ENCODE results near the gene UNC50. TPM values are rescaled to one million over a fixed set of nuclear protein-coding genes. Genes with fewer than 3 reads are reported as not detected.
"Not testable (repeated sequence)": the region's sequence is repeated elsewhere in the genome, so short reads cannot be mapped to it uniquely, and the experiment has no call there.

UNC50 gene
- total RNA-seq, 6 donors from 2014 or later = 28.3 to 65.2 (median 44.6) TPM

DNA sequence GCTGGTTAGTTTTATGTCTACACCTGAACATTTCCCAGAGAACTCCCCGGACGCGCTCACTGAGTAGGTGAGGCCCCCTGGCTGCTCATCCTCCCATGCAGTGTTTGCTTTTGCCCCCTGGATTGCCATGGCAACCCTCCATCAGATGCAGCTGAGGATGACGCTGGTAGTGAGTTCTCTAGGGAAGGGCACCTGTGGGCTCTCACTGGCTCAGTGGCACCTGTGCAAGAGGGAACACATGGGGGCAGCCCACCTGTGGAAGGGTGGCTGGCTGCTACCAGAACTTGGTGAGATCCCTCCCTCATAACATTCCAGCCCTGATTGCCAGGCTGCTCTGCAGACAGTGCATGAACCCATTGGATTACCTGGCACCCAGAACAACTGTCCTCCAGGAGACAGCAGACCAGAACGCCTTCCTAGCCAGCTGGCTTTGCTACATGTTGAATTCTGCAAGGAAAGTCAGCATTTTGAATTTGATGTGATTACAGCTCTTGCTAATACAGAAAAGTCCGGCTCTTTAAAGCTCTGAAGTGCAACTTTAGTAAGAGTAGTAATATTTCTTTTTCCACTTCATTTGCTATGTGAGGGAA lies 21.7 kb upstream of the UNC50 start:
- DNase-seq (no peak), ATAC-seq (ENCODE audit: low FRiP score in 2 of 2) (no peak)
- Histone ChIP-seq H3K4me1 (no peaks in the 10 kb centered on the region), H3K27me3 (no peaks in the 10 kb centered on the region), H3K36me3 (peaks cover 0 to 52% (median 28%) of the 10 kb centered on the region in 4 donors), H3K4me3 (no peak overlapping the region), H3K9me3 (no peaks in the 10 kb centered on the region), H3K27ac (no peak overlapping the region)
- WGBS, 2 donors = 93 to 95% methylated on average over 5 to 6 of the region's 6 CpGs
- TF ChIP-seq POLR2A (IDR thresholded peaks at IDR 0.05) (no peak), POLR2AphosphoS5 (IDR thresholded peaks at IDR 0.05) (no peak), EP300 (IDR thresholded peaks at IDR 0.05) (no peak)
- TF ChIP-seq, protein P1, sequence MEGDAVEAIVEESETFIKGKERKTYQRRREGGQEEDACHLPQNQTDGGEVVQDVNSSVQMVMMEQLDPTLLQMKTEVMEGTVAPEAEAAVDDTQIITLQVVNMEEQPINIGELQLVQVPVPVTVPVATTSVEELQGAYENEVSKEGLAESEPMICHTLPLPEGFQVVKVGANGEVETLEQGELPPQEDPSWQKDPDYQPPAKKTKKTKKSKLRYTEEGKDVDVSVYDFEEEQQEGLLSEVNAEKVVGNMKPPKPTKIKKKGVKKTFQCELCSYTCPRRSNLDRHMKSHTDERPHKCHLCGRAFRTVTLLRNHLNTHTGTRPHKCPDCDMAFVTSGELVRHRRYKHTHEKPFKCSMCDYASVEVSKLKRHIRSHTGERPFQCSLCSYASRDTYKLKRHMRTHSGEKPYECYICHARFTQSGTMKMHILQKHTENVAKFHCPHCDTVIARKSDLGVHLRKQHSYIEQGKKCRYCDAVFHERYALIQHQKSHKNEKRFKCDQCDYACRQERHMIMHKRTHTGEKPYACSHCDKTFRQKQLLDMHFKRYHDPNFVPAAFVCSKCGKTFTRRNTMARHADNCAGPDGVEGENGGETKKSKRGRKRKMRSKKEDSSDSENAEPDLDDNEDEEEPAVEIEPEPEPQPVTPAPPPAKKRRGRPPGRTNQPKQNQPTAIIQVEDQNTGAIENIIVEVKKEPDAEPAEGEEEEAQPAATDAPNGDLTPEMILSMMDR (IDR thresholded peaks at IDR 0.05) = no peak

DNA sequence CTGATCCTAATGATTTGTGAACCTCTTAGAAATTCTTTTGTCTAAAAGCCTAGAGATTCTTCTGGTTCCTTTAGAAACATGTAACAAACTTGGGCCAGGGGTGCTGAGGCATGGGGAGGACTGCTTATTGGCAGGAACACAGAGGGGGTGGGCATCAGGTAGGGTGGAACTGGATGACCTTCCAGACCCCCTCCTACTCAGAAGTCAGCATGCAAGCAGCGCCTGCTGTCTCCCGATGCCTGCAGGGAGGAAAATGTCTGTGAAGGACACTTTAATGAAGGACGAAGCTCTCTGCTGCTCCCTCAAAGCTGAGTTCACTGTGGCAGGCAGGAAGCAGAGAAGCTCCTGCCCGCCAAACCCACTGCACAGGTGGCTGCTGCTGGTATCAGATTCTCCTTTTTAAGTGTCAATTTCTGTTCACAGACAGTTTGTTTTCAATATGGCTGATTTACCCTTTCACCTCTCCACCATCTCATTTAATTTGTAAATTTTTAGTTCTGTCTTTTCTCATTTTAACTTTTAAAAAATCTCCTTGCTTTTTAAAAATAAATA lies 19.4 kb upstream of the UNC50 start:
- Histone ChIP-seq H3K36me3 (peaks cover 0 to 35% (median 18%) of the 10 kb centered on the region in 4 donors), H3K4me3 (no peak overlapping the region), H3K27me3 (no peaks in the 10 kb centered on the region), H3K4me1 (no peaks in the 10 kb centered on the region), H3K9me3 (no peaks in the 10 kb centered on the region), H3K27ac (no peak overlapping the region)
- ATAC-seq (ENCODE audit: low FRiP score in 2 of 2) (no peak), DNase-seq (no peak)
- TF ChIP-seq POLR2AphosphoS5 (IDR thresholded peaks at IDR 0.05) = no peak
- TF ChIP-seq, protein P1 (IDR thresholded peaks at IDR 0.05) = no peak
- WGBS, 2 donors = 83 to 92% methylated on average over 2 to 4 of the region's 4 CpGs

DNA sequence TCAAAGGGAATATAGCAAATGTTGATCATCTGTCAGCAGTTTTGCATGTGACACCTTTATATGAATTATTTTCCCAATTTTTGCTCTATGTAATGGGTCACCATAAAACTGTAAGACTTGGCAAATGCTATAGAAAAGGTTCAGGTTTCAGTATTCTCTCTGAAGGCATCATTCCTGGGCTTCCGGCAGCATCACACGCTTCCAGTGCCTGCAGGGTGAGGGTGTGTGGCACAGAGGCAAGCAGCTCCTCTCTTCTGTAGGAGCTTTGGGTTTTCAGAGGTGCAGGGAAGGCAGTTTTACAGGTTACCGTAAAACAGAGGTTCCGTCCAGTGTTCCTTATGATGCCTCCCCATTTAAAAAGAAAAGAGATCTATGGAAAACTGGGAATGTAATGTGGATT lies 18.9 kb upstream of the UNC50 start:
- Histone ChIP-seq H3K4me3 (no peak overlapping the region), H3K27me3 (no peaks in the 10 kb centered on the region), H3K36me3 (peaks cover 0 to 30% (median 15%) of the 10 kb centered on the region in 4 donors), H3K4me1 (no peaks in the 10 kb centered on the region), H3K9me3 (no peaks in the 10 kb centered on the region), H3K27ac (no peak overlapping the region)
- TF ChIP-seq POLR2AphosphoS5 (IDR thresholded peaks at IDR 0.05) (no peak), EP300 (IDR thresholded peaks at IDR 0.05) (no peak), POLR2A (IDR thresholded peaks at IDR 0.05) (no peak)
- TF ChIP-seq, protein P1 (IDR thresholded peaks at IDR 0.05) = no peak
- WGBS, 2 donors = 97 to 98% methylated on average over 4 of the region's 4 CpGs
- DNase-seq (no peak), ATAC-seq (ENCODE audit: low FRiP score in 2 of 2) (no peak)

DNA sequence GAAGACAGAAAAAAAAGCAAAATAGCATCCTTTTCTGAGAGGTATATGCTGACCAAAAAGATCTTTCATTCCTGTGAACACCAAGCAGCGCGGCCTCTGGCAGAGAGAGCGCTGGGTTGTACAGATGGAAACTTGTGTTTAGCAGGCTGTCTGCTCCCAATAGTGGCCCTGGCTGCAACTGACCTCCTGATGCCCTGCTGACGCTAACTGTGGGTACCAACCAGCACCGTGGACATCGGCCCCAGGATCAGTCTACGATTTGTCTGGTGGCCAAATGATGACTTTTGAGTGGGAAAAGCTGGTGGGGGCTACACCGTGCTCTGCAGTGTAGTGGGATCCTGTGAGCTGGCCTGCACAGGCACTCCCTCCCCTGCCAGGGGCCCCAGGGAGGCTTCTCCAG lies 15.8 kb upstream of the UNC50 start:
- no peak for TF ChIP-seq EP300 (IDR thresholded peaks at IDR 0.05)
- TF ChIP-seq POLR2AphosphoS5 (IDR thresholded peaks at IDR 0.05) = no peak
- TF ChIP-seq, protein P1 (IDR thresholded peaks at IDR 0.05) = no peak
- TF ChIP-seq POLR2A (IDR thresholded peaks at IDR 0.05) = no peak
- Histone ChIP-seq H3K27me3 (no peaks in the 10 kb centered on the region), H3K36me3 (peaks cover 0 to 20% (median 9%) of the 10 kb centered on the region in 4 donors), H3K9me3 (no peaks in the 10 kb centered on the region), H3K27ac (no peak overlapping the region), H3K4me1 (no peaks in the 10 kb centered on the region), H3K4me3 (no peak overlapping the region)
- DNase-seq (no peak), ATAC-seq (ENCODE audit: low FRiP score in 2 of 2) (peak in 1 of 2 donors; percentile 63)
- WGBS, 2 donors = 87 to 95% methylated on average over 5 to 8 of the region's 8 CpGs

DNA sequence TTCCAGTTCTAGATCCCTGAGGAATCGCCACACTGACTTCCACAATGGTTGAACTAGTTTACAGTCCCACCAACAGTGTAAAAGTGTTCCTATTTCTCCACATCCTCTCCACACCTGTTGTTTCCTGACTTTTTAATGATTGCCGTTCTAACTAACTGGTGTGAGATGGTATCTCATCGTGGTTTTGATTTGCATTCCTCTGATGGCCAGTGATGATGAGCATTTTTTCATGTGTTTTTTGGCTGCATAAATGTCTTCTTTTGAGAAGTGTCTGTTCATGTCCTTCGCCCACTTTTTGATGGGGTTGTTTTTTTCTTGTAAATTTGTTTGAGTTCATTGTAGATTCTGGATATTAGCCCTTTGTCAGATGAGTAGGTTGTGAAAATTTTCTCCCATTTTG lies 13.7 kb upstream of the UNC50 start:
- not testable (repeated sequence) for H3K4me1 ChIP-seq; H3K27ac ChIP-seq; ATAC-seq (ENCODE audit: low FRiP score in 2 of 2); H3K27me3 ChIP-seq; DNase-seq; H3K4me3 ChIP-seq; H3K9me3 ChIP-seq
- WGBS, 2 donors = 89 to 93% methylated on average over 4 of the region's 4 CpGs
- peaks cover 0 to 37% (median 18%) of the 10 kb centered on the region in 4 donors for H3K36me3 ChIP-seq
